GM19463 (cell line): ENCODE results near the gene GADD45B.

Experiments
- ATAC-seq: cut with Tn5 transposase; IDR thresholded peaks from one replicate; pipeline ENCODE4 v1.9.1; 2021; ENCODE audit warnings: mild to moderate bottlenecking, moderate library complexity; ENCODE audit not compliant: unreplicated experiment

Gene GADD45B, protein sequence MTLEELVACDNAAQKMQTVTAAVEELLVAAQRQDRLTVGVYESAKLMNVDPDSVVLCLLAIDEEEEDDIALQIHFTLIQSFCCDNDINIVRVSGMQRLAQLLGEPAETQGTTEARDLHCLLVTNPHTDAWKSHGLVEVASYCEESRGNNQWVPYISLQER

DNA sequence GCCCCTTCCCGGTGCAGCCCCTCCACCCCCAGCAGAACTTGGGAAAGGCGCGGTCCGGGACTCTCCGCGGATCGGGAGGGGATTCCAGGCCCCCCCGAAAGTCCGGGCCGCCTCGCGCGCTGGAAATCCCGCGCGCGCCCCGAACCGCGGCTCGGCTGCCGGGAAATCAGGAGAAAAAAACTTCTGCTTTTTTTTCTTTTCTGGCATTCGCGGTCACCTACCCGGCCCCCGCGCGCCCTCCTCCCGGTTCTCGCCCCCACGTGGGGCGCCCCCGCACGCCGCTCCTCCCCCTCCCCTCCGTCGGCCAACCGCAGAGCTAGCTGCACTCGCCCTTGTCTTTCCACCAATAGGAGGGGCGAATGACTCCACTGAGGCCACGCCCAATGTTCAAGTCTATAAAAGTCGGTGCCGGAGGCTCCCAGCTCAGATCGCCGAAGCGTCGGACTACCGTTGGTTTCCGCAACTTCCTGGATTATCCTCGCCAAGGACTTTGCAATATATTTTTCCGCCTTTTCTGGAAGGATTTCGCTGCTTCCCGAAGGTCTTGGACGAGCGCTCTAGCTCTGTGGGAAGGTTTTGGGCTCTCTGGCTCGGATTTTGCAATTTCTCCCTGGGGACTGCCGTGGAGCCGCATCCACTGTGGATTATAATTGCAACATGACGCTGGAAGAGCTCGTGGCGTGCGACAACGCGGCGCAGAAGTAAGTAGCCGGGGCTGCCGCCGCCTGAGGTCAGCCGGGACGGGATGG, at the start of gene GADD45B:
GADD45B (plus strand) TSS at position 426 of the 749 bp plus-strand sequence; CDS start at position 658, 232 bp downstream.
- ATAC-seq: peak; percentile 40

DNA sequence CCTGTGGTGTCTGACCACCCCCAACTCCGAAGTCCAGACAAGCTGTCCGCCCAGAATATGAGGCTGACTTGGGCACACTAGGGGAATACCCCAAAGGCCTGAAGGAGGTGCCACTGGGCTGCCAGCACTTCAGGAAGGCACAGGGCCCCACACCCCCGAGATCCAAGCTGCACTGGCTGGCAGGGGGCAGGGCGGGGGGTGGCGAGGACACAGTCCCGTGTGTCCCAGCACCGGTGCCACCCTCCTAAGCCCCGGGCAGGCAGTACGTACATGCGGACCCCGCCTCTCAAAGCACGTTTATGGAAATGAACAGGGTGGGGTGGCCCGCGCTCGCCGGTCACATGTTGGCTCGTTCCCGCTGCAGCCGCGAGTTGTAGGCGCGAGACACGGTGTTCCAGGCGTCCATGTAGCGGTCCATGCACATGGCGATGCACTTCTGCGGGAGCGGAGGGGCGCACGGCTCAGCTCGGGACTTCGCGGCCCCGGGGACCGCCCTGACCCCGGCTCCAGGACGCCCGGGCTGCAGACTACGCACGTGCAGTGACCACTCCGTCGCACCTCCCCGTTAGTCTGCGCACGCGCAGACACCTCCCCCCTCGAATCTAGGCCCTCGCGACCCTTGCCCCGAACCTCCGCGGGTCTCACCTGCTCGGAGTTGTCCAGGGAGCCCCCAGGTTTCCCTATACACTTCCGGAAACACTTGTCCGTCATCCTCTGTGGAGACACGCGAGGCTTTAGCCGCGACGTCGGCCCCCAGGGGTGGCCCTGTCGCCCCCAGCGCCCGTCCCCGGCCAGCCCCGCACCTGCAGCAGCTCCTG, 49.1 kb upstream of the GADD45B start:
- ATAC-seq: peak; percentile 12

DNA sequence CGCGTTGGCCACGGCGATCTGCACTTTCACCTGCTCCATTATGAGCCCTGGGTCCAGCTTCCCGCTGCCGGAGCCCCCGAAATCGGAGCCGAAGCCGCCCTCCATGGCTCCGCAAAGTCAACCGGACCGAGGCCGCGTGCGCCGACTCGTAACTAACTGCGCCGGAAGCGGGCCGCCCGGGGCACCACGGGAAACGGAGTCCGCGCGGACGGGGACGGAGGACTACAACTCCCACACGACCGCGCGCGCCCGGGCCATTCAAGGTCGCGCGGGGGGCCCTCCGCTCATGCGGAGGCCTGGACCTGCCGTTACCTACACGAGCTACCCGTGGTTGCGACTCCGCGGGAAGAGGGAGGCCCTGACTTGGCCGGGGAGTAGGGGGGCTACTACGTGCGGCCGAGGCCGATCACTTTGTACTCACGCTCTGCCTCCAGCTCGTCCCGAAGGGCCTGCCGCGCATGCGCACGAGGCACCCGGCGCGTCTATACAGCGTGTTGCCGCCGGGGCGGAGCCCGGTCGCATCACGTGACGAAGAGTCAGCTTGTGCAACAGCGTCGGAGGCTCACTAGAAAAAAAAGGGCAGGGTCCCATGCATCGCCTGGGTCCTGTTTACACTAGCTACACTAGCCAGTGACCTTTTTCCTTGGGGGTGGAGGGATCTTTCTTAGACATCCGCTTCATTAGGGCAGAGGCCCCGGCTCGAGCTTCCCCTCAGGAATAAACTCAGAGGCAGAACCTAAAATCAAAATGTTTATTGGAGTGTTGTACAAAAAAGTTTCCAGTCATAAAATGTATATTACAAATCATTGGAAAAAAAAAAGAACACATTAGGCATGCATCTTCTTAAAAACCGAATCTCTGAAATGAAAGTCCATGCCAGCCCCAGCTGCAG, 48.3 kb upstream of the GADD45B start, which contains the start of gene TIMM13:
TIMM13 (minus strand) TSS at position 158 of the 892 bp plus-strand sequence; CDS start at position 105, 53 bp downstream.
- peak; percentile 85 for ATAC-seq

DNA sequence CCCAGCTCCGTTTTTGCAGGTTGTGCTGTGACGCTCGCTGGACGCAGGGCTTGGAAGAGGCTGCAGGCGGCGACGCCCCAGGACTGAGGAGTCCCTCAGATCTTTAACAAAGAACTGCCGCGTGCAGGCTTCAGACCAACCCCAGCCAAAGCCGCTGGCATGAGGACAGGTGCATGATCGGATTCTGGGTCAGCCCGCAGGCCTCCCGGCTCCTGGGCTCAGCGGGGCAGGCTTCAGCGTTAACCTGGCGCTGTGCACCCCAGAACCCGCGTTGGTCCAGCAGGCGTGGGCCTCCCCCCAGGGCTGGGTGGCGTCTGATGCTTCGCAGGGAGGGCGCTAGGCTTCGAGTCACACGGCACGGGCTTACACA, 47.6 kb upstream of the GADD45B start:
- no peak for ATAC-seq

DNA sequence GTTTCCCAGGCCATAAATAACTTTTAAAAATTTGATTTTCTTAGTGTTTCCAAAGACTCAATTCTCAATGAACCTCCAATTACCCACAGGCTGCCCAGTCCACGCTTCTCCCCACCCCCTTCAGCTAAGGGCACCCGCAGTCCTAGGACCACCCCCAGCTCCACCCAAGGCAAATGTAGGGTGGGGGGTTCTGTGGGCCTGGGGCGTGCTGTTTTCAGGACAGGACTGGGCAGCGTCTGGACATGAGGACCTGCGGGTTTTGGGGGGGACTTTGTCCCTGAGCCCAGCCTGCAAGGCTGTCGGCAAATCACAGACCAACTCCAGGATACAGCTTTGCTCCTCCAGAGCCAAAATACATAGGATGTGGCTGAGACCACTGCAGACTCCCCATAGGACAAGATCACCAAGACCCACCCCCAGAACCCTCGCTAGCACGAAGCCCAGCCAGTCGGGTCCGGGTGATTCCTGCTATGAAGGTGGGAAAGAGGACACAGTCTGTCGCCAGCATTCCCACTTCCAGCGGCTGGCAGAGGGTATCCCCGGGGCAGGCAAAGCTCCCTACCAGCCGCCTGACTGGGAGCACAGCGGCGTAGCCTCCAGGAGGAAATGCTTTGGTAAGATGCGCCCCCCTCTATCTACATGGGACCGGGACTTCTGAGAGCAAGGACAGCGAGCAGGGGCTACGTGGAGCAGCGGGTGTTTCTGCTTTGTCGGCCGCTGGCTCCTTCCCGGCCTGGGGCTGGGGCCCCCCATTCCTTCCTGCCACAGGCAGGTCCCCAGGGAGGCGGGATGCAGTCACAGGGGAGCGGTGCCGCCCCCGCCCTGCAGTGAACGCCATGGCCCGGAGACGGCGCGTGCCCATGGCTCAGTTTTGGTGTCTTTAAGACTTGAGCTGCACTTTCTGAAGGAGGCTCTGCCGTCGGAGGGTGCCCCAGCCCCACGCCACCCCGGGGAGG, 46.9 kb upstream of the GADD45B start:
- no peak for ATAC-seq

DNA sequence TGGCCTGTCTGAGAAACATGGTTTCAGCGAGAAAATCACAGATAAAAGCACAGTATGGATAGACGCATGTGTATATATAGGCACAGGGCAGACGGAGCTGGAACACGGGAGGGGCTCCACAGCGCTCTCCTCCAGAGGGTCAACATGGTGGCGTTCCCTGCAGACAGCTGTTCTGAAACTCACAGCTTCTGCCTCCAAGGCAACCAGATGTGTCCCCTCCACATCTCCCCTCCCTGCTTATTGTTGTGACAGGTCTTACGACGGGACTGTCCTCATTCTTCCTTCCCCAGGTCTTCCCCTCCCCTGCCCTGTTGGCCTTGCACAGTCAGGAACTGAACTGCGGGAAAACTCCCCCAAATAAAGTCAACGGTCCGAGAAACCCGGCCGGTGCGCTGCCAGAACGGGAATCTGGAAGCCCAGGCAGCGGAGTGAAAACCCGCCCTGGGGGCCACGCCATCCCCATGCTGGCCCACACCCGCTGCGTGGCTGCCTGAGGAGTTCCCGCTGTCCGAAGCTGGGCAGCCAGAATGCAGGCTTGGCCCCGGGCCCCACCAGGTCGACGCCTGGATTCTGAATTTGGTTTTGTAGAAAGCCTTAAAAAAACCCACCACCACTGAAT, 45.9 kb upstream of the GADD45B start:
- no peak for ATAC-seq

DNA sequence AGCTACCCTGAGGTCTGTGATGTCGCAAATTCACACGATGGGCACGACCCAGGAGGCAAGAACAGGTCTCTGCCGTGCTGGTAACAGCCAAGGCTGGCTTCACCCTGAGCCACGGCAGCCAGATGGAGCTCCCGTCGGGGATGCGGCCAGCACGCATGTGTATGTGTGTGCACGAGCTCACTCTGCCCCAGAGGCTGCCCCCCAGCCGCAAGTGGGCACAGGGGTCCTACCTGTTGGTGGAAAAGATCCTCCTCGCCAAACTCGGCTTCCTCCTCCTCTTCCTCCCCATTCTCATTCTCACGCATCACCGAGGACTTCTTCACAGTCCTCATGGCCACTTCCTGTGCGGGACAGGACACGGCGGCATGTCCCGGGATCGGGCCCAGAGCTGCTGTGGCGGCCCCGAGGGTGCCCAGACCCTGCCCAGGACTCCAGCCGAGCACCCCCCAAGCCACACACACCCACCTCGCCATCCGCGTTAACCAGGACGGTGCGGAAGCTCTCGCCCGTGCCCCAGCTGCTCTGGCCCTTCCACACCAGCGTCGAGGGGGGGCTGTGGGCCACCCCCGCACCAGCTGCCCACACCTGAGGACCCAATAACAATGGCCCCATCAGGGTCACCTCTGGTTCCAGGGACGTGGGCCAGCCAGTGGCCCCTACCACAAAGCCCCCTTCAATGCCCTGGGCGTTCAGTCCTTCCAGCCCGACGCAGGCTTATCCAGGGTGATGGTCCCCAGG, 44.4 kb upstream of the GADD45B start:
- ATAC-seq: no peak

DNA sequence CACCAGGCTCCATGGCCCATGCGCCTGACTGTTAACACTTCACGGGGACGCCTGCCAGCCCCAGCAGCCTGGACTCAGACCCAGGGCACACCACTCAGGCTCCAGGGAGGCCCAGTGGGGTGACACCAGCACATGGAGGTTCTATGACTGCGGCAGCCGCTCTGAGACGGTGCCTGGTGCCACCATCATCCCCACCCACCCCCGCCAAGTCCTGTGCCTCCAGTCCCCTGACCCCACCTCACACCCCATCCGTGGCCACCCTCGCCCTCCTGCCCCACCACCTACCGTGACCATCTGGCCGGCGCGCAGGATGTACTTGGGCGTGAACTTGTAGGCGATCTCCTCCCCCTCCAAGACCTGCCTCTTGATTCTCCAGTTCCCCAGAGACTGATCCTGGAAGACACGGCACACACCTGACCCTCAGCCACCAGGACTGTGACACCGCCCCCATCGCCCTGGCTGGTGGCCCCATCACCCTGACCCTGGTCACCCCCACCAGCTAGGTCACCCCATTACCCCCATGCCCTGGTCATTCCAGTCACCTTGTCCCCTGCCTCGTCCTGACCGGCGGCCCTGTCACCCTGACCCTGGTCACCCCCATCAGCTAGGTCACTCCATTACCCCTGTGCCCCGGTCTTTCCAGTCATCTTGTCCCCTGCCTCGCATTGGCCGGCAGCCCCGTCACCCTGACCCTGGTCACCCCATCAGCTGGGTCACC, 43.6 kb upstream of the GADD45B start:
- ATAC-seq: no peak

DNA sequence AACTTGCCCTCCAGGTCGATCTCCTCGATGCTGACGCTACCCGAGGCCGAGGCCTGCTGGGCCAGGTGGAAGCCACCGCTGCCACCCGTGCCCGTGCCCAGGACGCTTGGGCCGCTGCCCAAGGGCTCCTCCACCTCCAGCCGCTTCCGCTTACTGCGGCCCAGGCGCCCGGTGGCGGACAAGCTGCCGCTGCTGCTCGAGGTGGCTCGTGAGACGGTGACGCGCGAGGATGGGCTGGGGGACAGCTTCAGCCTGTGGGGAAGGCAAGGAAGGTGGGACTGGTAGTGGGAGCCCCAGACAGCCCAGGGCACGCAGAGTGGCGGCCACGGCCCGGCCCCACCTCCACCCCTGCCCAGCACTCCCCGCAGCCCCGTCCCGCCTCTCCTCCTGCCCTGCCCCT, 42.1 kb upstream of the GADD45B start:
- ATAC-seq: no peak

DNA sequence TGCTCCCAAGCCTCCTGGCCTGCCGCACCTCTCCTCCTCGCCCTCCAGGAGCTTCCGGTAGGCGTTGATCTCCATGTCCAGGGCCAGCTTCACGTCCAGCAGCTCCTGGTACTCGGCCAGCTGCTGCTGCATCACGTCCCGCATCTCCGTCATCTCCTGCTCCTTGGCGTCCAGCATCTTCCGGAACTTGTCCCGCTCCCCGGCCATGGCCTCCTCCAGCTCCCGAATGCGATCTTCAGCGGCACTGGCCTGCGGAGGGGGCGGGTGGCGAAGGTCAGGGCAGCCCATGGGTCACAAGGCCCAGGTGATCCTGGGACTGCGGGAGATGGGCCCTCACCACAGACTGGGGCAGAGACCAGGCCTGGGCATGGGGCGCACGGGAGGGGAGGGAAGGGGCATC, 41.7 kb upstream of the GADD45B start:
- ATAC-seq: no peak

DNA sequence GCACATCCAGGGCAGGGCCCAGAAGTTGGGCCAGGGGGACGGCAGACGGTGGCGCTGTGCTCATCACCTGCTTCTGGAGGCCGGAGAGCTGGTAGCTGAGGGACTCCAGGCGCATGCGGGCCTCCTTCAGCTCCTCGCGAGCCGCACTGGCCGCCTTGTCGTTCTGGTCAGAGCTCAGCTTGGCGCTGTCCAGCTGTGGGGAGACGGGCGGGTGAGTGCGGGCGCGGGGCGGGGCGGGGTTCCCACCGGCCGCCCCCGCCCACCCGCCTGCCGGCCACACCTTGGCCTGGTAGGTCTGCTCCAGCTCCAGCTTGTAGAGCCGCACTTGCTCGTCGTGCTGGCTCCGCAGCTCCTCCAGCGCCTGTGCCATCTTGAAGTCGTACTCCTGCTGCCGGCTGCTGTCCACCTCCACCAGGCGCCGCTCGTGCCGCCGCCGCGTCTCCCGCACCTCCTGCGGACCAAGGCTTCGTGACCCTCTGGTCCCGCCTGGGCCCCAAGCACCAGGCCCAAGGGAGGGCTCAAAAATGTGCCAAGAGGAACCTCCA, 41.1 kb upstream of the GADD45B start:
- ATAC-seq: no peak

DNA sequence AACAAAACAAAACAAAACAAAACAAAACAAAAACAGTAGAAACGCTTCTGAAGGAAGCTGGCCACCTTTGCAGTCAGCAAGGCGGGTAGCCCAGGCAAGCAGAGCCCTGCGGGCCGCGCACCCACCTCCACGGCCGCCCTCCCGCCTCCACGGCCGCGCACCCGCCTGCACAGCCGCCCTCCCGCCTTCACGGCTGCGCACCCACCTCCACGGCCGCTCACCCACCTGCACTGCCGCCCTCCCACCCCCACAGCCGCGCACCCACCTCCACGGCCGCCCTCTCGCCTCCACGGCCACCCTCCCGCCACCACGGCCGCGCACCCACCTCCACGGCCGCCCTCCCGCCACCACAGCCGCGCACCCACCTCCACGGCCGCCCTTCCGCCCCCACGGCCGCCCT, 39.5 kb upstream of the GADD45B start:
- ATAC-seq: no peak

DNA sequence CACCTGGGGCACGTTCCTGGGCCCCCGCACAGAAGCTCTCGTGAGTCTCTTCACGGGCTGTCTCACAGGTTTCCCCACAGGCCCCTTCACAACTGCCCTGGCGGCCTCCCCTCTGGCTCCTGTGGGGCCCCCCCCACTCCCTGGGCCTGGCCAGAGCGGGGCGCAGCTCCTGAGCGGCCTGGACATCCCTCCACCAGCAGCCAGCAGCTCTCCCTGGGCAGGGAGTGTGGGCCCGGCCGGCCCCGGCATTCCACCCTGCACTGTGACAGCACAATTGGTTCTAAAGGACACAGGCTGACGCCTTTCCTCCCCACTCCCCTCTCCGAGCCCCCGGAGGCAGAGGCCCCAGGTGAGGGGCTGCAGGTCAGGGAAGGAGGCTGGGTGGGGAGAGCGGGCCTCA, 39.0 kb upstream of the GADD45B start:
- ATAC-seq: no peak

DNA sequence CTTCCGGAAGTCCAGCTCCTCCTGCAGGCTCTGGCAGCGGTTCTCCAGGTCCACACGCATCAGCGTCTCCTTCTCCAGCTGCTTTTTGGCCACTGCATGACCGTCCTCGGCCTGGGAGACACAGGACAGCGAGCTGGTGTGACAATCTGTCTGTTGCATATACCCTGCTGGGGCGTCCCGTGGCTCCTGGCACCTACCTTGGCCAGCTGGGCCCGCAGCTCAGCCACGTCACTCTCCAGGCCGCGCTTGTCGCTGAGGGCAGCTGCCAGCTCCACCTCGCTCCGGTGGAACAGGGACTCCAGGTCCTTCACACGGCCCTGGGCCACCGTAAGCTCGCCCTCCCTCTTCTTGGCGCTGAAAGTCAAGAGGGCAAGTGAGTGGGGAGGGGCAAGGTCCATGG, 37.7 kb upstream of the GADD45B start:
- no peak for ATAC-seq

DNA sequence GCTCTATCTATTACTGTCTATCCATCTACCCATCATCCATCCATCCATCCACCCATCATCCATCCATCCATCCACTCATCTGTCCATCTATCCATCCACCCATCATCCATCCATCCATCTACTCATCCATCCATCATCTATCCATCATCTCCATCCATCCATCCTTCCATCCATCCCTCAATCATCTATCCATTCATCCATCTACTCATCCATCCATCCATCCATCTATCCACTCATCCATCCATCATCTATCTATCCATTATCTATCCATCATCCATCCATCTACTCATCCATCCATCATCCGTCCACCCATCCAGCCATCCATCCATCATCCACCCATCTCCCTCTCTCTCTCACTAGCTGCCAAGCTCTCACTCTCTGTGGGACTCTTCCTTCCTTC, 35.4 kb upstream of the GADD45B start:
- no peak for ATAC-seq

DNA sequence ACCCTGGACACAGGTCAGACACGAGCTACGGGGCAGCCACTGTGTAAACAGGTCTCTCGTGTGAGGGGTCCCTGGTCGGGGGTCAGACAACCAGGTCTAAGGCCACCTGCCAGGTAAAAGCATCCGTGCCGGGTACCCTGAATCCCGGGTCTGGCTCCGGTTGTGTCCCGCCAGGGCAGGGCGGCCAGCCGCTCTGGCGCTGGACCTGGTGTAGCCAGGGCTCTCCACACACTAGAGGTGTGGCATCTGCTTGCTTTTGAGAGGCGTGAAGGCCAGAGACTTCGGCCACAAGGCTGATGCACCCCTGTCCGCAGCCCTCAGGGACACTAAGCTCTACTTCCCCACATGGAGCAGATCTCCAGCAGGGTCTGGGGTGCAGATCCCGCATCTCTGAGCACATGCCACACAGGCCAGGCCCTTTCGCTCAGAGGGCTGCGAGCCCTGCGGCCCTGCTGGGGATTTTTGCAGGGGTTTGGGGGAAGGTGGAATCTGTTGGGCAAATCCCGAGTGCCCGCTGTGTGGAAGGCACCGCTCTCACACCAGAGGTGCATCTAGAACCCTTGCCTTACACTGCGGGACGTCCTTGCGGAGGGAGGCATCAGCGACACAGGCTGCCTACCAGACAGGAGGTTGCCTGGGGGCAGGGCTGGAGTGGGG, 34.7 kb upstream of the GADD45B start:
- ATAC-seq: no peak

DNA sequence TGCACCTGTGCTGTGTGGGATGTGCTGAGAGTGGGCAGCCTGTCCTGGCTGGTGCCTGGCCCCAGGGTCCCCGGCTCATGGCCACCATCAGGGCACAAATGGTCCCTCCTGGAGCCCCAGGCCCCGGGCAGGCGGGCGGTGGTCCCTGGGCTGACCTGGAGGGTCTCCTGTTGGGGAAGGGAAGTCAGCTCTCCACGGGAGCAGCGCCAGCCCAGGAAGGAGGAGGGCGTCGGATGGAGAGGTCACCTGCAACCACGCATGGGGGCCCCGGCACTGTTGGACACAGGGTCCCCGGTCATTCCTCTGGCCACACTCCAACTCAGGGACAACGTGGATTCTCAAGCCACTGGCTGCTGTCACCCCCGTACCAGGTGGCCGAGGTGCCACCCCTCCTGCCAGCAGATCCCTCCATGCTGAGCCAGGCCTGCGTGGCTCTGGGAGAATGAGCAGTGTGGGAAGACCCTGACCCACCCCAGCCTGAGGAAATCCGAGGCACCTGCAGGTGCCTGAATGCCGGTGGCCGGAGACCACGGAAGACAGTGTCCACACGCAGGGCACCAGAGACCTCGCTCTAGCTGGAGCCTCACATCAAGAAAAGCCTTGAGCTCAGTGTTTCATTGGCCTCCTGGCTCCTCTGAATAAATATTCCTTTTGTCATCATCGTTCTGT, 32.7 kb upstream of the GADD45B start:
- ATAC-seq: no peak
